Stimulated activated CD8-positive, alpha-beta memory T cell treated with anti-CD3 and anti-CD28 coated beads, Interleukin-15, amount 100 ng/mL, for 24 hours (primary cell): ENCODE data around the gene MICOS13.

Source experiments
- DNase-seq: peaks from one replicate; pipeline ENCODE4 v3.0.0-alpha.2; 2020; ENCODE audit warnings: low read depth

MICOS13 gene

DNA sequence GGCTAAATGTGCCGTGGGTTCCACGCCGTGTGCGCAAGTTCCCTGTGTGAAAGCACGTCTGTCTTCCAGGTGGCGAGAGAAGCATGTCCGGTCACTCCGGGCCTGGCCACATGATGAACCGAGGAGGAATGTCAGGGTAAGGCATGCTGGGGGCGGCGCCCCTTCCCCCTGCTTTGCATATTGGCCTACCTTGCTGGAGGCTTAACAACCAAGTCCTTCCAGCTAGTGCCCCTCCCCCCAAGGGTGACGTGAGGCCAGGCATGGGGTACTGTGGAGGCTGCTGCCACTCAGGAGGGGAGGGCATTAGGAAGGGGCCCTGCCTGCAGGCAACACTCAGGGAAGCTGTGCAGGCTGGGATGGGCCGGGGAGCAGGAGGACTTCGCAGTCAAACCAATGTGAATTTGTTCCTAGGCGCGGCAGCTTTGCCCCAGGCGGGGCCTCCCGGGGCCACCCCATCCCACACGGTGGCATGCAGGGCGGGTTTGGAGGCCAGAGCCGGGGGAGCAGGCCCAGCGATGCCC lies 12.5 kb downstream of the MICOS13 start:
- DNase-seq: no peak

DNA sequence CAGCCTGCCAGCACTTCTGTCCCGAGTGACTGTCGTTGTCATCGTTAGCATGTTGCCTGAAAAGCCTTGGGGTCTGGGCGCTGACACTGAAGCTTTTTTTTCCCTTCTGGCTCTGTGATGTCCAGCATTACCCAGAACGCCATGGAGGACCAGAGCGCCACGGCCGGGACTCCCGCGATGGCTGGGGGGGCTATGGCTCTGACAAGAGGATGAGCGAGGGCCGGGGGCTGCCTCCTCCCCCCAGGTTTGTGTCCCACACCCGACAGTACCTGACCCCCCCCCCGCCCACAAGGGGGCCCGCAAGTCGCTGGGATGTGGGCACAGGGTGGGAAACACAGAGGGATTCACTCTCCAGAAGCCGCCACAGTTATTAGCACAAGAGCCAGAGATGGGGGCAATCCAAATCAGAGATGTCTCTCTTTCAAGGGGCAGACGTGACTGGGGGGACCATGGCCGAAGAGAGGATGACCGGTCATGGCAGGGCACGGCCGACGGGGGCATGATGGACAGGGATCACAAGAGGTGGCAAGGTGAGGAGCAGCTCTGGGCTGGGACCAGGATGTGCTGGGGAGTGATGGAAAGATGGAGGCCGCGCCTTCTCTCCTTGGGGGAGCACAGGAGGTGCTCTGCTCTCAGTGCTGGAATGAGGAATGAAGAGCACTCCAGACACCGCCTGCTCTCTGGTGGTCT lies 13.2 kb downstream of the MICOS13 start:
- no peak for DNase-seq

DNA sequence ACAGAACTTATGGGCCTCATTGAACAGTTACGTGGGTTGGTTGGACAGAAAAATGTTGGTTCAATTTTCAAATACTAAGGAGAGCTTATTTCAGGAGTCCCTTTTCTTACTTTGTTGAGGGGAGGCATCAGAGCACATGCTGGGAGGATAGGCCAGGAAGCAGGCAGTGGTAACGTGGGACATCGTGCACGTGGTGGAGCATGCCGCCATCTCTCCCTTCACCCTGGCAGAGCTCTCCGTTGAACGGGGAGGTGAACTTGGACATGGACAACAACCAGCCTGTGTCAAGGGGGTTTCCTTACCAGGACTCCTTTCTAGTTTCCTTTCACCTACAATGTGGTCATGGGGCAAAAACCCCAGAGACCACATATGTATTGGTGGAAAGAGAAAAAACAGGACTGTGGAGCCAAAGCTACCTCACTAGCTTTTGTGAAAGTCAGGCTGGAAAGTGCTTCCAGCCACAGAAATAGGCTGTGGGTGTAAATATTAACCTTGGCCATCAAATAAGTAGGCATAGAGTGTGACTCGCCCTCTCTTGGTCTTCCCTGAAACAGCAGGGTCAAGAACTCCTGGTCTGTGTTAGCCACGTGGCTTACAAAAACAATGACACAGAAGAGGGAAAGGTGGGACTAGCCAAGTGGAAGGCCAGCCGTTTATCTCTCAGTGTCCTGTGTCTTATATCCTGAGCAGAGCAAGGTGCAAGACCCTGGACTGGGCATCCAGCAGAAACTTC lies 14.4 kb downstream of the MICOS13 start:
- DNase-seq: no peak

DNA sequence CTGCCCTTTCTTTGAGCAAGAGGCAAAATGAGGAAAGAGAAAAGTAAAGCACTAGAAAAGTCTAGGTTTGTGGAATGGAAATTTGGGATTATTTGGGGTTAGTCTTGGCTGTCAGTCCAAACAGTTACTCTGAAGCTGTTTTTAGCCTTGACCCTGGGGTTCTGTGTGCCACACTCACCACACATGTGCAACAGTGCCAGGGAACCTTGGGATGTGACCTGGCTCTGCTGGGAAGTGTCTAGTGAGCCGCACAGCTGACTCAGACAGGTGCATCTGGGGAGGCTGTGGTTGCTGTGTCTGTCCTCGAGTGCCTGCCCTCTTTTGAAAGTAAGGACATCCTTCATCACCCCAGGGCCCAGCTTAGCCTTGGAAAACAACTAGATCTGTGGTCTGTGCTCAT lies 15.8 kb downstream of the MICOS13 start:
- no peak for DNase-seq

DNA sequence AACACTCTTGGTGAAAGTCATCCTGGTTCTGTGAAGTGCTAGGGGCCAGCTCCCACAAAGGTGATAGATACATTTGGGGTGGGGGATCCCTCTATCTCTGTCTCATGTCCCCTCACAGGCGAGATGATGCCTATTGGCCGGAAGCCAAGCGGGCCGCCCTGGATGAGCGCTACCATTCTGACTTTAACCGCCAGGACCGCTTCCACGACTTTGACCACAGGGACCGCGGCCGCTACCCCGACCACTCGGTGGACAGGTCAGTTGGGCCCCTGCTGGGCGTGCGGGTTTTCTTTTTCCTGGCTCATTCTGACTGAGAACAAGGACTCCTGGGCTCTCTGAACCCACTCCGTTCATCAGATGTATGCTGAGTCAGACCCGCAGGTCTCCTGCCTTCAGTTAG lies 16.4 kb downstream of the MICOS13 start:
- DNase-seq: no peak

DNA sequence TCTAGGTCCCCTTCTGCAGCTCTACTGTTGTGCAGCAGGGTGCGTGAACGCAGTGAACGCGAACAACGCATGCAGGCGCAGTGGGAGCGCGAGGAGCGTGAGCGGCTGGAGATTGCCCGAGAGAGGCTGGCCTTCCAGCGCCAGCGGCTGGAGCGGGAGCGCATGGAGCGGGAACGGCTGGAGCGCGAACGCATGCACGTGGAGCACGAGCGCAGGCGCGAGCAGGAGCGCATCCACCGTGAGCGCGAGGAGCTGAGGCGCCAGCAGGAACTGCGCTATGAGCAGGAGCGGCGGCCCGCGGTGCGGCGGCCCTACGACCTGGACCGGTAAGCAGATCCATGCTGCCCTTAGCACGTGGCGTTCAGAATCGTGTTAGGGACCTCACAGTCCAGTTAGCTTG lies 18.8 kb downstream of the MICOS13 start:
- no peak for DNase-seq

DNA sequence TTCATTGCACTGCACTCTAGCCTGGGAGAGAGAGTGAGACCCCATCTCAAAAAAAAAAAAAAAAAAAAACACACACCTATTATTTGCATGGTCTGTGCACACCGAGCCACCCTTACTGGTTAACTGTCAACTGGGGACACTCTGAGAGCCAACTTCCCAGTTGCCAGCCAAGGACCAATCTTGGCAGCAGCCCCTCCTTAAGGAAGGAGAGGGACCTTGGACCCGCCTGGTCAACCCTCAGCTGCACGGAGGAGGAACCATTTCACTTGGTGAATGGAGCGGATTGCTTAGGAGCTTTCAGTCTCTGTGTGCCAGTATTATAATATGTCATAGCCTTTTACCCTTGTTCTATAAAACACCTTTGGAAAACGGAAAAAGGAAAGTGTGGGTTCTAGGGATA lies 24.9 kb downstream of the MICOS13 start:
- no peak for DNase-seq

DNA sequence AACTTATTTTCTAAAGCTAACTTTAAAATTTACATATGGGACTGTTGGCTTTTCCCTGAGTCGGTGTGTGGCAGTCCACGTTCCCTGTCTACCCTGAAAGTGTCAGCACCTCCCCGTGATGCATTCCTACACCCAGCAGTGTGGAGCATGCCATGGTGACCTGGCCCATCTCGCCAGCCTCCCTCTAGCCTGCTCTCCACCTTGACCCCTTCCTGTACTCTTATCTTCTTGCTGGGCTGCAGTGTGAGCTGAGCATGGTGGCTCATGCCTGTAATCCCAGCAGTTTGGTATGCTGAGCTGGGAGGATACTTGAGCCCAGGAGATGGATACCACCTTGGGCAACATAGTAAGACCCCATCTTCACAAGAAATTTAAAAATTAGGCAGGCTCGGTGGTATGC lies 25.4 kb downstream of the MICOS13 start:
- DNase-seq: no peak

DNA sequence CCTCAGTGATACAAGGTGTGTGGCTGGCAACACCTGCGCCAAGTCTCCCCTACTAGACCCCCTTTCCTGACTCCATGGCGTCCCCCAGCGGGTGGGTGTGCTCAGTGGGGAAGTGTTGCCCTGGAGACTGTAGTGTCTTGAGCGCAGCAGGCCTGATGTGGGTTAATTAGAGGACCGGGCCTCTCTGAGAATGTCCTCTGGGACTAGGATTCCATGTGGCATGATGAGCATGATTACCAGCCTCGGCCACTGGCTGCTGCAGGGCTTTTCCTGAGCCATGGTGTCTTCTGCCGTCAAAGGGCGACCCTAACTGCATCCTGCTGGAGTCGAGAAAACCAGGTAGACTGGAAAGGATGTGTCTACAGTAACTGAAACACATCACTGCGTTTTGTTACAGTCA lies 28.1 kb downstream of the MICOS13 start:
- no peak for DNase-seq

DNA sequence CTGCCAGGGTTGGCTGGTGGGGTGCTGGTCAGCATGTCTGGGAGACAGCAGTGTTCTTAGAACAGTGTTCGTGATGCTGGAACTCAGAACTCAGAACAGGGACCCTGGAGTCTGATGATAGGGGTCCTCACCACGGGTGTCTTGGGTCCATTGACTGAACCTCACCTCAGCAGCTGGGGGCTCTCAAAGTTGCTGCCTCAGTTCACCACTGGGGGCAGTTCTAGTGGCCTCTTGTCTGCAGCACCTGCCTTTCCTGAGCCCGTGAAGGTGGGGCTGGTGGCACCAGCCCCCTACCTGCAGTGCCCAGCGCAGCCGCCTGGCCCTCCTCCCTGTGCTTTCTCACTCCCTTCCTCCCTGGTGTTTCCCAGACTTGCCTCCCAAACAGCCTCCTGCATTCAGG lies 29.0 kb downstream of the MICOS13 start:
- DNase-seq: no peak

DNA sequence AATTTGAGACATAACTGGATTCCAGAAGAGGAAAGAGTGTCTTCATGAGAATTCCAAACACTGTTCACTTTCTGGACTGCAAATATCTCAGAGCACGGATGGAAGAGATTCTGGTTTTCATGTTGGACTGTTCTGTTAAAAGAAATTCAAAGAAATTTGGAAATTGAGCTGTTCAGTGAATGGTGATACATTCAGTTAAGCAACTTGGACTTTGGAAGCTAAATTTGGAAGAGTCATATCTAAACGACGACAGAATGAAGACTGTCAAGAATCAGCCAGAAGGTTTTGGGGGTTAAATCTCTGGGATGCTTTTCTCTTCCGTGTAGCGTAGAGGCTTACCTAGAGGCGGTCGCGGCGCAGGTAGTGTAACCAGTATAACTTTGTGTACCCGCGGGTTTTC lies 31.9 kb downstream of the MICOS13 start:
- no peak for DNase-seq

DNA sequence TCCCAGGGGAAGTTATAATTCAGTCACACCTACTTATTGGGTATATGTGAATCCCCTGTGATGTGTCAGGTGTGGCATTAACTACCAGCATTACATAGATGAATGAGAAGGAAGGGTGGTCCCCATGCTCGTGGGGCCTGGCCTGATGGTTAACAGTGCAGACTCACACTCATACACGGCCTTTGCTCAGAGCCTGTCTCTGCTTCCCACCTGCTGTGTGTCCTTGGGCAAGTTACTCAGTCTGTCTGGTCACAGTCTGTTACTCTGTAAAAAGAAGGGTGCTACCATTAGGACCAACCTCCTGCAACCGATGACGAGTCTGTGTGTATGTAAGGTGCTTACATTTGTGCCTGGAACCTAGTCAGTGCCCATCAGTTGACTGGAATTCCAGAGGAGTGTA lies 33.6 kb downstream of the MICOS13 start:
- DNase-seq: no peak

DNA sequence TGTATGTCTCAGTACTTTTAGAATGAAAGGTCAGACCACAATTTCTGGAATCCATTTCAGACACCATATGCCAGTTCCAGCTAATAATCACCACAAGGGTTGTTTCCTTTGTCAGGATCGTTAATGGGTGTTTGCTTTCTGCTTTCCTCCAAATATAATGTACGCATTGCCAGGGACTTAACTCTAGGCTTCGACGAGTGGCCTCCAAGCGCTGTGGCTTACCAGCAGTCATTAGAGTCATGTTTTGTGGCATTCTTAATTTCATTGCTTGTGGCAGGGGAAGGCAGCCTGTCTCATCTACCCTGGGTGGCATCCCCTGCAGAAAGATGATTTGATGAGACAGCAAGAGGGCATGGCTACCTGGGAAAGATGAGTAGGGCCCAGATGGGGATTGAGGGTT lies 34.9 kb downstream of the MICOS13 start:
- DNase-seq: no peak

DNA sequence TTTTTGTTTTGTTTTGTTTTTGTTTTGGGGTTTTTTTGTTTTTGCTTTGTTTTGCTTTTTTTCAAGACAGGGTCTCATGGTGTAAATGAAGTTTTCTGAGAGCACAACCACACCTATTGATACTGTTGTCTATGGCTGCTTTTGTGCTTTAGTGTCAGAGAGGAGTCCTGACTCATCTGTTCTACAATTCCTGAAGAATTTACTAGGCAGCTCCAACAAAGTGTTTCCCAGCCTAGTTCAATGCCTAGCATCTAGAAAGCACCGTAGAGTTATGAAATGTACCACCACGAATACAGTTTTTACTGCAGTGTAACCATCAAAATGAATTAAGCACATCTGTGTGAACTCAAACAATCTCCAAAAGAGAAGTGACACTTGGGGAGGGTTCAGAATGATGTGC lies 36.3 kb downstream of the MICOS13 start:
- DNase-seq: no peak

DNA sequence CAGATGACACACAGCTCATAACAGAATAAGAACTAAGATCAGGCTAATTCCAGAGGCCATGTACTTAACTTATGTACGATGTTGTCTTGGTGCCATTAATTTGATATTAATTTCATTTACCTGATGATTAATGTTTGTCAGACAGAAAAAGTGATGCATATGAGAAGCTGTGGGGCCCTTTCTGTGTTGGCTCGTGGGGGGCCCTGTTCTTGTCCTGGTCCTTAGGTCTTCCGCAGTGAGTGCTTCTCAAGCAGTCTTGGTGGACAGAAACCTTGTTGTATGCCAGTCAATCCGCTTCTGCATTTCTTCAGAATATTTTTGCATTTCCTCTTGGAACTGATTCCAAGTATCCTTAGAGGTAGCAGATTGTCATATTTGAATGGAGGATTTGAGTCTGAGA lies 37.3 kb downstream of the MICOS13 start:
- no peak for DNase-seq

DNA sequence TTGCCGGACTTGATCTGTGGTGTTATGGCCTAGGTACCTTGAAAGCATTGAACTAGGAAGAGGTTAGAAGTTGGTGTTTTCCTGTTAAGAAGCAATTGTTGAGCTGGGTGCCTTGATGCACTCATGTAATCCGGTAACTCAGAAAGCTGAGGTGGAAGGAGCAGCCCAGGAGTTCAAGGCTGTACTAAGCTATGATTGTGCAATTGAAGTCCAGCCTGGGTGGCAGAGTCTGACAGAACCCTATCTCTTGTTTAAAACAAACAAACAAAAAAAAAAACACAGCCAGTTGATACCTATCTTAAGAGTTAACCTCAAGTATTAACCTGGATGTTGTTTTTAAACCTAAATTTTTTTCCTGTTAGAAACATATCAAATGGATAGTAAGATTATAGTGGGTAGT lies 38.1 kb downstream of the MICOS13 start:
- no peak for DNase-seq

DNA sequence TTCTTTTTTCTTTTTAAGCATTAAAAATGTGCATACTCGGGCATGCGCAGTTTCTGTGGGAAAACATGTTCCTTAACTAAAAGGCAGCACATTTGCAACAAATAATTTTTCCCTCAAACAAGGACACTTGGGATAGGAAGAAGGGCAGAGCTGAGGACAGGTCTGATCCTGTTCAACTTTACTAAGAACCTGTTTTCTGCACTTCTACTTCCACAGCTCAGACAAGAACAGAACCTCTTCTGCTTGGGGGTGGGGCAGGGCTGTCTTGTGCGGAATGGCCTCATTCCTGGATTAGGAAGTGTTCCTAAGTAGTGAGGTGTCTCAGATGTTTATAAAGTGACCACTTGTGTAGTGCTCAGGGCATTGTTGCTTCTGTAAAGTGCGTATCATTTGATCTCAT lies 39.1 kb downstream of the MICOS13 start:
- no peak for DNase-seq

DNA sequence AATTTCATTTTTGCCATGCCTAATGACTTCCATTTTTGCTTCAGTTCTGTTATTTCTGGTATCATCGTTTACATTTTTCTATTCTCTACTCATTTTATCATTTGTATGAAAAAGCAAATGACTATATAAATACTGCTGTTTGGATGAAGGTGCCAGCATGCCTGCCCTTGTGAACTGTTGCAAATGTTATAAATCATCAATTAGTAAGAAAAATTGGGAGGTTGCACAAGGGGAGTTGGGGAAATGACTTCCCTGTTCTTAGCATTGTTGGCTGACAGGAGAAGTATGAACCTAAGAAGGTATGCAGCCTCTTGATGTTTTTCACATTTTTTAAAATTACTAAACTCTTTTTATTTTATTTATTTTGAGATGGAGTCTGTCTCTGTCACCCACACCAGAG lies 42.3 kb downstream of the MICOS13 start:
- DNase-seq: no peak

DNA sequence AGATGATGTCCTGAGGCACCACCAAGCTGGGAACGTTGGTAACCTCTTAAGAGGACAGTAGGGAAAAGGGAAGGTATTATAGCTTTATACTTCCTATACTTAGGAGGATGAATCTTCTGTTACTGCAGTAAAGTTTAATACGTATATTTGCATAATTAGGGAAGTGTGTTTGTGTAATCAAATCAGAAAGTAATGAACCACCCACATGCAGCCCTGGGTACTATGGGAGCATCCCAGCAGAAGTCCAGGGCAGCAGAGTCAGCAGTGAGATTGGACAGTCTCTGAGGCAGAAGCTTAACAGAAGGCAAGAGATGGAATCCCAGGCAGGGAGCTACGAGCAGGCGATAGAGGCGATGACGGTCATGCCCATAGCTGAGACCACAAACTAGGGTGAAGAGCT lies 44.9 kb downstream of the MICOS13 start:
- no peak for DNase-seq

DNA sequence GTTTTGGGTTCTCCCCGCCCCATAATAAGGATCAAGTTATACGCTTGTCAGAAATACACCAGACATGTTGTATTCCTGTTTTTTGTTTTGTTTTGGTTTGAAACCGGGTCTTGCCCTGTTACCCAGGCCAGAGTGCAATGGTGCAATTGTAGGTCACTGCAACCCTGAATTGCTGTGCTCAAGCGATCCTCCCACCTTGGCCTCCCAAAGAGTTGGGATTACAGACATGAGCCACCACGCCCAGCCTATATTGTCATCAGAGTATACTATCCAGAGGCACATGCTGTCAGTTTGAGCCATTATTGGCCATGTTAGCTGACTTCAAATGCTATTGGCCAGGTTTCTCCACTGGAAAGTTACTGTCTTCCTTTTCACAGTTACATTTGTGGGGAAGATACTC lies 47.7 kb downstream of the MICOS13 start:
- no peak for DNase-seq

DNA sequence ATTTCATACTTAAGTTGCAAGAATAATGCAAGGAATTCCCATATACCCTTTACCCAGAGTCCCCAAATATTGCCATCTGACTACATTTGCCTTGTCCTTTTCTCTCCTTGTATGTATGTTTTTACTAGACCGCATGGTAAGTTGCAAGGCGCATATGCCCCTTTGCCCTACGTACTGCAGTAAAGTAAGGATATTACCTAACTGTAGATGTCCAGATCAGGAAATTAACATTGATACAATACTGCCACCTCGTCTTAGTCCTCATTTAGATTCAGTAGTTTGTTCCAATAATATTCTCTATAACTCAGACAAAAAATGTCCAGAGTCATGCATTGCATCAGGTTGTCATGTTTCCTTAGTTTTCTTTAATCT lies 48.1 kb downstream of the MICOS13 start:
- DNase-seq: no peak

DNA sequence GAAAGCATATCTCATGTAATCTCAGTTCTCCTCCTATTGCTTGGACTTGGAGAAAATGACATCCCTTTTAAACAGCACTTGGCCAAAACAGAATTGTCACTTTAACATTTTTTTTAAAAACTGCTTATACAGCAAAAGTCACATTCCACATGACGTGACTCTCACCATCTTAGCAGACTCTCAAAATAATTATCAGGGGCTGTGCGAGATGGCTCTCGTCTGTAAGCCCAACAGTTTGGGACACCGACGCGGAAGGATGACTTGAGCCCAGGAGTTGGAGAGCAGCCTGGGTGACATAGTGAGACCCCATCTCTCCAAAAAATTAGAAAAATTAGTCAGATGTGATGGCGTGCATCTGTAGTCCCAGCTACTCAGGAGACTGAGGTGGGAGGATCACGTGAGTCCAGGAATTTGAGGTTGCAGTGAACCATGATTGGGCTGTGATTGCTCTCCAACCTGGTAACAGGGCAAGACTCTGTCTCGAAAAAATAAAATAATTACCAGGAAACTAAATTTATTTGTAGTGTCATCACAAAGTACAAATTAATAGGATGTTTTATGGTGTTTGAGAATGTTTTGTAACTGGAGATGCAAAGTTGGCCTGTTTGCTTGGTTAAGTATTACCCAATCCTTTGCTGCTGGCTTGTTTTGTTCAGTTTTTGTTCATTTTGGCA lies 48.6 kb downstream of the MICOS13 start:
- no peak for DNase-seq

DNA sequence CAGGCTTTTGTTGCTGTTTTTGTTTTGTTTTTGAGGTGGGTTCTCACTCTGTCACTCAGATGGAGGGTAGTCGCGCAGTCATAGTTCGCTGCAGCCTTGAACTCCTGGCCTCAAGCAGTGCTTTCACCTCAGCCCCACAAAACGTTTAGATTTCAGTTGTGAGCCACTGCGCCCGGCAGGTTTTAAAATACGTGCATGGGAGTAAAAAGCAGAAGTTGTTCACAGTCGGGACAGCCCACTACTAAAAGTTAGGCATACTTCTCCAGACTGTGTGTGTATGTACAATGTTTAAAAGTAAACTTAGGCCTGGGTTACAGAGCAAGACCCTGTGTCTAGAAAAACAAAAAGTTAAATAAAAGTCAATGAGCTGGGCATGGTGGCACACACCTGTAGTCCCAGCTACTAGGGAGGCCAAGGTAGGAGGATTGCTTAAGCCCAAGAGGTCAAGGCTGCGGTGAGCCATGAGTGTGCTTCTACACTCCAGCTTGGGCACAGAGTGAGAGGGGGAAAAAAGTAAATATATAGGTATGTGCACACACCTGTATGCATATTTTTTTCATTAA lies 51.3 kb downstream of the MICOS13 start:
- no peak for DNase-seq
